ENCODE data around the gene FAM50A. TPM values are rescaled to one million over a fixed set of nuclear protein-coding genes. Genes with fewer than 3 reads are reported as not detected.

Gene FAM50A
- total and polyA plus RNA-seq, 3 experiments from 2014 or later, result 59.6 to 81.3 (median 79.5) TPM

GRCh38 chrX:154484255-154485149, 40.6 kb downstream of the FAM50A start:
- H3K4me3 Mint-ChIP-seq, result peak overlapping the region in 3 of 7 donors; percentile 51 to 89 (median 59)
- CTCF ChIA-PET, result interaction anchor here (0.8 to 1.3 kb wide), 2 partner anchors 27 to 111 kb away, joined by 3 read pairs; partner anchors contain the start of gene PLXNA3

GRCh38 chrX:154485150-154486051, 41.5 kb downstream of the FAM50A start:
- Histone ChIP-seq H3K4me3 (ENCODE audit: low read length) (peak overlapping the region; percentile 34), H3K9me3 (ENCODE audit: low read length) (no peaks in the 10 kb centered on the region), H3K4me1 (ENCODE audit: insufficient read depth, low read length) (peaks cover 19% of the 10 kb centered on the region), H3K27ac (ENCODE audit: low read depth, low read length) (peak overlapping the region; percentile 70), H3K36me3 (ENCODE audit: insufficient read depth, low read length) (no peaks in the 10 kb centered on the region), H3K27me3 (ENCODE audit: insufficient read depth, low read length, poor library complexity, severe bottlenecking) (no peaks in the 10 kb centered on the region)
- ChIA-PET CTCF (interaction anchor here (0.8 to 1.3 kb wide), 2 partner anchors 28 to 49 kb away, joined by 3 read pairs; partner anchors contain the start of gene PLXNA3), POLR2A (interaction anchor here (0.6 to 2.2 kb wide), 3 partner anchors 12 to 87 kb away, joined by 3 to 15 read pairs (median 3); partner anchors contain the start of gene RPL10)
- Mint-ChIP-seq H3K9me3 (no peaks in the 10 kb centered on the region), H3K27ac (peak overlapping the region in 7 of 8 donors; percentile 23 to 89 (median 68)), H3K4me1 (peaks cover 12 to 43% (median 26%) of the 10 kb centered on the region in 3 donors), H3K4me3 (peak overlapping the region; percentile 13 to 89 (median 66)), H3K27me3 (peaks cover 0 to 12% of the 10 kb centered on the region in 2 donors), H3K36me3 (peaks cover 0 to 26% (median 4%) of the 10 kb centered on the region in 3 donors)
- DNase-seq, result no peak

More at GRCh38 chrX:154484255-154485149, 40.6 kb downstream of the FAM50A start:
- Histone ChIP-seq H3K27ac (ENCODE audit: low read depth, low read length) (peak overlapping the region; percentile 70), H3K4me1 (ENCODE audit: insufficient read depth, low read length) (peaks cover 17% of the 10 kb centered on the region), H3K9me3 (ENCODE audit: low read length) (no peaks in the 10 kb centered on the region), H3K4me3 (ENCODE audit: low read length) (no peak overlapping the region), H3K36me3 (ENCODE audit: insufficient read depth, low read length) (no peaks in the 10 kb centered on the region), H3K27me3 (ENCODE audit: insufficient read depth, low read length, poor library complexity, severe bottlenecking) (no peaks in the 10 kb centered on the region)
- POLR2A ChIA-PET, result no interaction called here
- peaks cover 9 to 41% (median 23%) of the 10 kb centered on the region in 3 donors for H3K4me1 Mint-ChIP-seq
- H3K27ac Mint-ChIP-seq, result peak overlapping the region in 3 of 8 donors; percentile 2 to 50 (median 23)
- H3K27me3 Mint-ChIP-seq, result peaks cover 0 to 12% of the 10 kb centered on the region in 2 donors
- H3K36me3 Mint-ChIP-seq, result peaks cover 0 to 24% (median 4%) of the 10 kb centered on the region in 3 donors
- no peaks in the 10 kb centered on the region for H3K9me3 Mint-ChIP-seq
- DNase-seq, result no peak

GRCh38 chrX:154486052-154486395, 42.1 kb downstream of the FAM50A start:
- Mint-ChIP-seq H3K27ac (peak overlapping the region in 1 of 8 donors; percentile 23), H3K36me3 (peaks cover 0 to 29% (median 4%) of the 10 kb centered on the region in 3 donors), H3K27me3 (peaks cover 0 to 12% of the 10 kb centered on the region in 2 donors), H3K4me1 (peaks cover 12 to 45% (median 26%) of the 10 kb centered on the region in 3 donors), H3K4me3 (peak overlapping the region in 3 of 7 donors; percentile 18 to 26 (median 23)), H3K9me3 (no peaks in the 10 kb centered on the region)
- Histone ChIP-seq H3K36me3 (ENCODE audit: insufficient read depth, low read length) (no peaks in the 10 kb centered on the region), H3K4me1 (ENCODE audit: insufficient read depth, low read length) (peaks cover 19% of the 10 kb centered on the region), H3K27ac (ENCODE audit: low read depth, low read length) (peak overlapping the region; percentile 70), H3K4me3 (ENCODE audit: low read length) (peak overlapping the region; percentile 34), H3K9me3 (ENCODE audit: low read length) (no peaks in the 10 kb centered on the region), H3K27me3 (ENCODE audit: insufficient read depth, low read length, poor library complexity, severe bottlenecking) (no peaks in the 10 kb centered on the region)
- POLR2A ChIA-PET, result interaction anchor here (0.6 to 2.2 kb wide), 4 partner anchors 11 to 492 kb away, joined by 3 to 15 read pairs (median 6); partner anchors contain the start of gene RPL10
- peak; percentile 22 to 61 (median 36) for DNase-seq
- CTCF ChIA-PET, result interaction anchor here (0.8 kb wide), 1 partner anchor 49 kb away, joined by 3 read pairs; no protein-coding TSS in a partner anchor

DNA sequence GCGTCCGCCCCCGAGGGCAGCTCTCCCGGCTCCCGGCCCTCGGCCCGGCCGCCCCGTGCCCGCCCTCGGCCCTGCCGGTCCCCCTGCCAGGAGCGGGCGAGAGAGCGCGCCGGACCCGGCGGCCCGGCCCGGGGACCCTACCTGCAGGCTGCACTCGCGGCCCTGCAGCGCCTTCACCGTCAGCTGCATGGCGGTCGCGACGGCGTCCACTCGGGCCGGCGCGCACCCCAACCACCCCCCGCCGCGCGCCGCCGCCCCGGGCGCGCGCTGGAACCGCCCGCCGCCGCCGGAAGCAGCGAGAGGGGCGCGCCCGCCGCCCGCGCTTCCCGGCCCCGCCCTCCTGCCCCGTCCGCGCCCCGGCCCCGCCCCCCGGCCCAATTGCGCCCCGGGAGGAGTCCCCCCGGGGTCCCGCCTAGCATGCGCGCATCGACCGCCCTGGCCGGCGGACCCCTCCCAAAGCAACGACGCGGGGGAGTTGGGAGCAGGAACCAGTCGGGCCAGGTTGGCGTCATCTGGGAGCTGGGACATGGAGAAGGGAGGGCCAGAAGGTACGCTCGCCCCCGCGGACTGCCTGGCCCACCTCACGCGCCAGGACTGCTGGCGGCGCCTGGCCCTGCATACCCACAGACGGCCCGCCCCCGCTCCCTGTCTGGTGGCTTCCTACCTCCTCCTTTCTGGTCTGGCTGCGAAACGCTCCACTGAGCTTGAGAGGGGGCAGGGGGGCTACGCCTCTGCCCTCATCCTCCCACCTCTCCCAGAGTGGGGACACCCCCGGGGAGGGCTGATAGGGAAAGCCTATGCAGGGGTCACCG, 42.7 kb downstream of the FAM50A start, which contains the start of gene UBL4A:
Gene UBL4A (minus strand): TSS at position 220 of the 812 bp plus-strand sequence. CDS start 31 bp downstream, at position 189.
- H3K27me3 ChIP-seq (ENCODE audit: insufficient read depth, low read length, poor library complexity, severe bottlenecking), result no peaks in the 10 kb centered on the region
- peaks cover 0 to 29% (median 4%) of the 10 kb centered on the region in 3 donors for H3K36me3 Mint-ChIP-seq
- H3K27me3 Mint-ChIP-seq, result peaks cover 0 to 11% of the 10 kb centered on the region in 2 donors
- no peaks in the 10 kb centered on the region for H3K36me3 ChIP-seq (ENCODE audit: insufficient read depth, low read length)
- peaks cover 12 to 46% (median 24%) of the 10 kb centered on the region in 3 donors for H3K4me1 Mint-ChIP-seq
- peak within 1 kb of the TSS; percentile 67 to 96 (median 89) for H3K27ac Mint-ChIP-seq
- H3K4me1 ChIP-seq (ENCODE audit: insufficient read depth, low read length), result peaks cover 19% of the 10 kb centered on the region
- no peaks in the 10 kb centered on the region for H3K9me3 ChIP-seq (ENCODE audit: low read length)
- peak within 1 kb of the TSS; percentile 70 for H3K27ac ChIP-seq (ENCODE audit: low read depth, low read length)
- DNase-seq, result peak; percentile 48 to 68 (median 56)
- H3K4me3 ChIP-seq (ENCODE audit: low read length), result peak within 1 kb of the TSS; percentile 34
- CTCF ChIA-PET, result no interaction called here
- H3K4me3 Mint-ChIP-seq, result peak within 1 kb of the TSS; percentile 66 to 89 (median 80)
- H3K9me3 Mint-ChIP-seq, result no peaks in the 10 kb centered on the region
- POLR2A ChIA-PET, result interaction anchor here (0.6 to 2.2 kb wide), 5 partner anchors 28 to 493 kb away, joined by 3 to 15 read pairs (median 3); partner anchors contain the start of gene RPL10

- peaks cover 0 to 5% of the 10 kb centered on the region in 2 donors for H3K27me3 Mint-ChIP-seq
- DNase-seq, result no peak
- no peaks in the 10 kb centered on the region for H3K9me3 Mint-ChIP-seq
- Histone ChIP-seq H3K36me3 (ENCODE audit: insufficient read depth, low read length) (no peaks in the 10 kb centered on the region), H3K4me1 (ENCODE audit: insufficient read depth, low read length) (peaks cover 19% of the 10 kb centered on the region), H3K9me3 (ENCODE audit: low read length) (no peaks in the 10 kb centered on the region), H3K27ac (ENCODE audit: low read depth, low read length) (no peak overlapping the region), H3K4me3 (ENCODE audit: low read length) (no peak overlapping the region), H3K27me3 (ENCODE audit: insufficient read depth, low read length, poor library complexity, severe bottlenecking) (no peaks in the 10 kb centered on the region)
- CTCF ChIA-PET, result no interaction called here
- POLR2A ChIA-PET, result interaction anchor here (1.0 to 2.2 kb wide), 5 partner anchors 29 to 89 kb away, joined by 3 to 15 read pairs (median 3); partner anchors contain the start of gene RPL10
- H3K4me1 Mint-ChIP-seq, result peaks cover 12 to 46% (median 19%) of the 10 kb centered on the region in 3 donors
- H3K27ac Mint-ChIP-seq, result peak overlapping the region in 6 of 8 donors; percentile 80 to 96 (median 89)
- peaks cover 0 to 29% (median 4%) of the 10 kb centered on the region in 3 donors for H3K36me3 Mint-ChIP-seq
- H3K4me3 Mint-ChIP-seq, result peak overlapping the region; percentile 66 to 84 (median 80)
Measured at GRCh38 chrX:154487518-154488290, 43.8 kb downstream of the FAM50A start.

DNA sequence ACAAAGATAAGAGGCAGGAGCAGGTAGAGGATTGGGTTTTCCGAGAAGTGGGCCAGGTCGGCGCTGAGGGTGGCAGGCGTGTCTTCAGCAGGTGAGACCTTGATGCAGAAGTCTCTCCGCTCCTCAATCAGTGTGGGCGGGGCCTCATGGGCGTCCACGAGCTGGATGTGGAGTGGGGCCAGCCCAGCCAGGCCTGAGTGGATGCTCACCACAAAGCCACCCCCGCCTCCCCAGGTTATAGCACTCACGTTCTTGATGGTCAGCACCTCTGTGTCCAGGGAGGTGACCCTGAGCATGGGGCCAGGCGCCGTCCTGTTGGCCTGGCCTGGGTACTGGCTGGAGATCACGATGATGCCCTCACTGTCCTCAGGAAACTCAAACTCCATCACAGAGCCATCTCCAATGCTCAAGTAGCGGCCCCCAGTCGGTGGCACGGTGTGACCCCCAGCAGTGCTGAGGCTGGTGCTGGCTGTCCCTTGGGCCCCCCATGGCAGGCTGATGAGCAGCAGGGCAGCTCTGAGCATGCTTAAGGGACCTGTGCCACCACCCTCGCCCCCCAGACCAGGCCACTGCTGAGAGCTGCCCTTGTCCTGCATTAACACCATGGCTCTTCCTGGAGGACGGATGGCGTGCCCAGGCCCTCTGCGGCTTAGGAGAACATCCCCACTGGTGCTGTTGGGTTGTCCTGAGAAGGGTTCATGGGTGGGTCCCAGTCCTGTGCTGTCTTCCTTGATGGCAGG, 44.6 kb downstream of the FAM50A start:
- Histone ChIP-seq H3K9me3 (ENCODE audit: low read length) (no peaks in the 10 kb centered on the region), H3K36me3 (ENCODE audit: insufficient read depth, low read length) (no peaks in the 10 kb centered on the region), H3K4me3 (ENCODE audit: low read length) (no peak overlapping the region), H3K27me3 (ENCODE audit: insufficient read depth, low read length, poor library complexity, severe bottlenecking) (no peaks in the 10 kb centered on the region), H3K4me1 (ENCODE audit: insufficient read depth, low read length) (peaks cover 19% of the 10 kb centered on the region), H3K27ac (ENCODE audit: low read depth, low read length) (peak overlapping the region; percentile 67)
- H3K4me1 Mint-ChIP-seq, result peaks cover 12 to 43% (median 17%) of the 10 kb centered on the region in 3 donors
- ChIA-PET CTCF (interaction anchor here (2.4 kb wide), 1 partner anchor 90 kb away, joined by 10 read pairs; the partner anchor contains the start of gene RPL10), POLR2A (interaction anchor here (1.0 to 1.4 kb wide), 2 partner anchors 30 to 61 kb away, joined by 3 read pairs; no protein-coding TSS in a partner anchor)
- H3K27ac Mint-ChIP-seq, result peak overlapping the region in 5 of 8 donors; percentile 29 to 96 (median 92)
- peak overlapping the region; percentile 39 to 91 (median 86) for H3K4me3 Mint-ChIP-seq
- H3K36me3 Mint-ChIP-seq, result peaks cover 0 to 27% (median 4%) of the 10 kb centered on the region in 3 donors
- DNase-seq, result no peak
- peaks cover 0 to under 1% of the 10 kb centered on the region in 2 donors for H3K27me3 Mint-ChIP-seq
- H3K9me3 Mint-ChIP-seq, result no peaks in the 10 kb centered on the region
